NCI-H2029 treated with DMSO at 0.1 percent for 48 hours (cell line): ENCODE data around the gene STIM2.

Experiments
- DNase-seq: peaks from one replicate; lab custom pipeline; 2025; lab: John Stamatoyannopoulos, UW

Gene STIM2

DNA sequence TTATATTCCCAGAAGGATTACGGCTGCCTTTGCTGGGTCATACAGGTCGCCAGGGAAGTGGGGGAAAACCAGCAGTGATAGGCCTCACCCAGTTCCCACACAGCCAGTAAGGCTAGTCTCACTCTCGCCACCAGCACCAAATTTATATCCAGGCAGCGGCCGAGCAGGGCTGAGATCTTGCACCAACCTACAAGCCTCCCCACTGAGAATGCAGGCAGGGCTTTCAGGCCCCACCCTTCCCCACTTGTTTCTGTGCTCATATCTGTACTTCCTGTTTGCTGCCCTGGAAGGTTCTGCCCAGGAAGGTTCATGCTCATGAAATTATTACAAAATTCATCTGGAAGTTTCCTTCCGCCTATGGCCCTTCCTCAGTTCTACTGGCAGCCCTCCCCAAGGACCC is 179.7 kb downstream of the STIM2 start:
- DNase-seq, result no peak

DNA sequence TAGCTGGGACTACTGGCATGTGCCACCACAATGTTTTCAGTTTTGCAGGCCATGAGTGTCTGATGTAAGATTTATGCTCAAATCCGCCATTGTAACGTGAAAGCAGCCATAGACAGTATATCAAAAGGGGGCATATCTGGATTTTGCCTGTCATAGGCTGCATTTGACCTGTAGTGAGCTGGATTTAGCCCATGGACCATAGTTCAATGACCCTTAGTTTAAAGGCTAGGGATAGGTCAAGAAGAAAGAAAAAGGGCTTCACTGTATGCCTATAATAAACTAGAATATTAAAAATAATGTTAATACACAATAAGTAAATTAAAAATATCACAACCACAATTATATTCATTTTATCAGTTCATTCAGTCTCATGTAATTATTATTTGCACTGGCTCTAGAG is 181.8 kb downstream of the STIM2 start:
- no peak for DNase-seq

- no peak for DNase-seq
Measured at GRCh38 chr4:27043200-27043599, 182.6 kb downstream of the STIM2 start.

DNA sequence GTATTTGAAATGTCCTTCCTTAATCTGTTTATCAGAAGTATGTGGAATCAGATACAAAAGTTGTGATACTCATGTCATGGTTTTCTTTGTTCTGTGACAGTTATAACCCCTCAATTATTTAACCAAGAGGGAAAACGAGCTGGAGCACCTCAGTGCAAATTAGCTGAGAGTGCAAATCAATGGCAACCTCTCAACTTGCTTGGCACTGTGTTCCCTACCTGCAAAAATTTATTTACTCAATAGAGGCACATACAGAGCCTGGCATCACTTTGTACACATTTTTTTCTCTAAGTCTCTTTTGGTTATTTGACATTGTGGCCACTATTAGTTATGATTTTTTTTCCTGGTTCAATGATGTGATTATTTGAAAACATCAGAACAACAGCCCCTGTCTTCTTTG is 186.2 kb downstream of the STIM2 start:
- DNase-seq, result peak; percentile 46

DNA sequence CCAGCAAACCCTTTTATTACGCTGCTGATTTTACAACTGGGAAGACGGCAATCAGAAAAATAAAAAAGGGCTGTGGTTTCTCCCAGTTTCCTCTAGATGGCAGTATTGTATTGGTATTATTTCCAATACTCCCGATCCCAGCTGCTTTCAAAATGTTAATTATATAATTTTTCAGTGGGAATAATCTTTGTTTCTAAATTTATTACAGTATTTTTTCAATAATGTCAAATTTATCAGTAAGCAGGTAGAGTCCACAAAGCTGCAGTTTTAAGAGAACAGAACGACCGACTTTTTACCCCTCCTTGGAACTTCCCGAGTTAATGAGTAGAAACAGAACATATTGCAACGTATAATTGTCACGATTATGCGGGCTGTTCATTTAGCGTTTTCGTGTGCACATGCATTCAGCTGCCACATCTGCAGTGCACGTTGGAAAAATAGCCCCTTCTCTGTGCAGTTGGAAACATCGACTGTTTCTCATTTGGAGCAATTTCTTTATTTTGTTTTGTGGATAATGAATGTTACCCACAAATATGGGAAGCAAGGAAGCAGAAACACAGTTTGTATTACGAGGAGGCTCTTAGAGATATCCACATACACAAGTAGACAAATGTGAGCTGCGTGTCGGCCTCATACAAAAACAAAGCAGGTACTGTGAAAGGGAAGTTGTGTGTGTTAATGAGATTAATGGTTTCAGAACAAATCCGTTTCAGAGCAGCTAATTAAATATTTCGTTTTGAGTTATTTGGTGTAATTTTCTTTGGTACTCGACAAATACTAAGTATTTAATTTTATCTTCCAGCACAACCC is 188.0 kb downstream of the STIM2 start:
- DNase-seq, result peak; percentile 46

GRCh38 chr4:27049239-27049829 is 188.7 kb downstream of the STIM2 start:
- DNase-seq, result no peak

- DNase-seq, result no peak
Measured at GRCh38 chr4:27050731-27051130, 190.1 kb downstream of the STIM2 start.

DNA sequence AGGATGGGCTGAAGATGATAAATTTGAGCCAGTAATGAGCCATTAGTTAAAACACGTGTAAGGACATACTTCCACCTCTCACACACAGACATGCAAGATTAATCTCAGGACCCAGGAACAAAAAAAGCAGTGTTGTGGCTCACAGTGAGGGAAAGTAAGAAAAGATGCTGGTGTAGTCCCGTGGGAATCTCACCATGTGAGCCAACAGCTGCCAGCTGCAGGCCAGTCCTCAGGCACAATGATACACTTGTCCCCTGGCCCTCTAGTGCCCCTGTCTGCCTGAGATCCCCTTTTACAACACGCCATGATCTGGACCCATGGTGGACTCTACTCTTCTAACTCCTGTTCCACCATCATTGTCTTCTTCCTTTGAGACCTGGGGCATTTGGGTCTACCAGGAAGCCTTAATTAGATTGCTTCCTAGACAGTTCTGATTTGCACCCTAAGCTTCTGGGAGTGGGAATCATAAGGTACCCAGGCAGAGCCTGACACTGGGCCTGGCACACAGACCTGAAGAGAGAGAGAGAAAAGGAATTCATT is 194.7 kb downstream of the STIM2 start:
- DNase-seq, result no peak

GRCh38 chr4:27056281-27056680 is 195.6 kb downstream of the STIM2 start:
- no peak for DNase-seq

- DNase-seq, result no peak
Measured at GRCh38 chr4:27057053-27057452, 196.4 kb downstream of the STIM2 start.

DNA sequence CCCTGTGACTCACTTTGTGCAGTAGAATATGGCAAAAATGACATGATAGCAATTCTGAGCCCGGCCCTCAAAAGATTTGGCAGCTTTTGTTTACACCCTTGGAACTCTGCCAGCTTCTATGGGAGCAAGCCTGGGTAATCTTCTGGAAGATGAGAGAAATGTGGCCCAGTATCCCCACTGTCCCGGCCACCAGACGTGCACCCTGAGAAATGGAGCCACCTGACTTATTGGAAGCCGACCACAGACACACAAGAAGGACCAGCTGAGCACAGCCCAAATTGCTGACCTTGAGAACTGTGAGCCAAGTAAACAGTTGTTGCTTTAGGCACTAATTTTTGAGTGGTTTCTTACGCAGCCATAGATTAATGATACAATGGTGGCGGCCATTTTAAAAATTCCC is 197.0 kb downstream of the STIM2 start:
- DNase-seq, result no peak

- no peak for DNase-seq
Measured at GRCh38 chr4:27058819-27059406, 198.3 kb downstream of the STIM2 start.

DNA sequence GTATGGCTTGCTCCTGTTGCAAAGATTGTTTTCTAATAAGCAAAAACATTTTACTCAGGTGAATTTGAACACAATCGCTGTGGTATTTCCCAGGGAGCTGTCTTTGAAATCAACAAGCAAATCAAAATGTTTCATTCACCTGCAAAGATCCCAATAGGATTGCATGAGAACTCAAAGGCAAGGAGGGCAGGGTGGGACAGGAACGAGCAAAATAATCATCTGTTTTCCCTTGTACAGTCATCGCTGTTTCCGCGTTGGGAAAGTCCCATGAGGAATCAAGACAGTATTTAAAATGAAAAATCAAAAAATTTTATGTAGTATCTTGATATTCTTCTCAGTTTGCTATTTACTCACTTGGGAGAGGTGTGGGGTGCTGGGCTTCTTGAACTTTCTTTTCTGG is 198.8 kb downstream of the STIM2 start:
- DNase-seq, result no peak

GRCh38 chr4:27062256-27062655 is 201.6 kb downstream of the STIM2 start:
- no peak for DNase-seq

DNA sequence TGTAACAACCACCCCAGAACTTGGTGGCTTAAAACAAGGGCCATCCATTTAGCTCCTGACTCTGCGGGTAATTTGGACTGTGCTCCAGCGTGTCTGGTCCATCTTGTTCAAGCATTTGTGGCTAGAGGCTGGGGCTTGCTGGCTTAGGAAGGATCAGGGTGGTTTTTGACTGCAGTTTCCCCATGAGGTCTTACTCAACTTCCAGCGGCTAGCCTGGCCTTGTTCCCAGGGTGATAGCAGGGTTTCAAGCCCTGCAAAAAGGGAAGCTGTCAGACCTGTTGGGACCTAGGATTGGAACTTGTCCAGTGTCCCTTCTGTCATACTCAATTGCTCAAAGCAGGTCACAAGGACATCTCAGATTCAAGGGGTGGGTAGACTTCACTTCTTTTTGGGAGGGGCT is 205.9 kb downstream of the STIM2 start:
- no peak for DNase-seq

DNA sequence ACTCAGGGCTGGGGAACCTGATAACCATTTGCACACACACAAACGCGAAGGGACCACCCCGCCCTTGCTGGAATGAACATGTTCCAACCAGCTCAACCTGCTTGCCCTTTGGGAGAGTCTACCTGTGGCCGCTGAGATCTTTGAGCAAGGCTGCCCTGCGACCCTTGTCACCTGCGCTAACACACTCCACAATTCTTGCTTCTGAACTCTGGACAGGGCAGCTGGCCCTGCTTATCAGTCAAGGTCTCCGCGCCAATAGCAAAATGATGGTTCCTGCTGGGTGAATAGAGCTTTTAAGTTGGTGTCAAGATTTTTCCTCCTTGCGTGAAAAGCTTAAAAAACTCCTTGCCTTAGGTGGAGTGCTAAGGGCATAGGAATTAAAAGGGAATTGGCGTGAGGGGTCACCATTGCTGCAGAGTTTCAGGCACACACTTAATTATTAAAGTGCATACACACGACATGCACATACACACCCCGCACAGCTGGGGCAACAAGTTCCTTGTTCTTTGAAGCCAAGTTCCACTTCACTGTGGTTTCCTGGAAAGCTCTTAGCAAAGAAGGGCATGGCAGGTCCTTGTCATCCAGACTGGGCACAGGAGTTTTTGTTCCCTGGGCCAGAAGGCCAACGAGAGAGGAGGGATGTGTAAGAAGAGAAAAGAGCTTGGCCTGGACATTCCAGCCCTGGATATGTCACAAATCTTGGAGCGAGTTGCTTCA is 207.7 kb downstream of the STIM2 start:
- DNase-seq, result no peak
